Urothelium cell line (cell line): Measurements from ENCODE around the gene CAT.
A peak's percentile ranks its signal among the peaks of the same experiment; 100 is the strongest.

Source experiments
- DNase-seq: peaks from one replicate; pipeline ENCODE4 v3.0.0; 2011; ENCODE audit warnings: low spot score, mixed read lengths
- FAIRE-seq: peaks from 2 replicates; lab custom pipeline; 2011; peaks lifted over from hg19 to GRCh38; lab: Jason Lieb, UNC

The CAT gene

GRCh38 chr11:34493926-34494595 lies 55.3 kb downstream of the CAT start:
- FAIRE-seq (no peak), DNase-seq (no peak)

- FAIRE-seq (no peak), DNase-seq (peak; percentile 29)
Measured at GRCh38 chr11:34495239-34495723, 56.5 kb downstream of the CAT start.

- FAIRE-seq (no peak), DNase-seq (peak; percentile 78)
Measured at GRCh38 chr11:34495724-34496377, 57.1 kb downstream of the CAT start.

- no peak for FAIRE-seq
- no peak for DNase-seq
Measured at GRCh38 chr11:34499719-34500500, 61.2 kb downstream of the CAT start.

- FAIRE-seq: no peak
Measured at GRCh38 chr11:34501500-34501899, 62.8 kb downstream of the CAT start.

GRCh38 chr11:34501949-34502348 lies 63.2 kb downstream of the CAT start:
- no peak for FAIRE-seq
- no peak for DNase-seq

More at GRCh38 chr11:34501500-34501899, 62.8 kb downstream of the CAT start:
- peak; percentile 24 for DNase-seq

GRCh38 chr11:34502949-34503348 lies 64.2 kb downstream of the CAT start:
- DNase-seq: no peak
- FAIRE-seq: no peak

GRCh38 chr11:34505874-34506273 lies 67.1 kb downstream of the CAT start:
- DNase-seq: no peak
- no peak for FAIRE-seq

GRCh38 chr11:34507156-34507555 lies 68.4 kb downstream of the CAT start:
- DNase-seq: no peak
- FAIRE-seq: no peak

- no peak for DNase-seq
- no peak for FAIRE-seq
Measured at GRCh38 chr11:34507610-34508009, 68.9 kb downstream of the CAT start.

GRCh38 chr11:34508524-34508923 lies 69.8 kb downstream of the CAT start:
- FAIRE-seq (no peak), DNase-seq (no peak)

GRCh38 chr11:34509336-34509876 lies 70.7 kb downstream of the CAT start:
- no peak for FAIRE-seq
- no peak for DNase-seq

- no peak for DNase-seq
- no peak for FAIRE-seq
Measured at GRCh38 chr11:34510218-34510617, 71.5 kb downstream of the CAT start.

- no peak for FAIRE-seq
Measured at GRCh38 chr11:34510673-34511072, 71.9 kb downstream of the CAT start.

GRCh38 chr11:34512840-34513681 lies 74.3 kb downstream of the CAT start:
- no peak for FAIRE-seq
- peak; percentile 84 for DNase-seq

More at GRCh38 chr11:34510673-34511072, 71.9 kb downstream of the CAT start:
- DNase-seq: no peak

GRCh38 chr11:34513682-34514449 lies 75.1 kb downstream of the CAT start, which contains the start of gene ELF5:
Gene ELF5 (minus strand): TSS chr11:34513794. CDS start chr11:34505749, 8,045 bp downstream.
- DNase-seq: no peak

GRCh38 chr11:34514597-34514996 lies 75.9 kb downstream of the CAT start:
- DNase-seq: no peak
- FAIRE-seq: no peak

More at GRCh38 chr11:34513682-34514449, 75.1 kb downstream of the CAT start, which contains the start of gene ELF5:
- FAIRE-seq: no peak

GRCh38 chr11:34516247-34517040 lies 77.7 kb downstream of the CAT start:
- FAIRE-seq: no peak

More at GRCh38 chr11:34516247-34517040, 77.7 kb downstream of the CAT start:
- no peak for DNase-seq
